RCC 7860 (cell line): ENCODE measurements around the gene ALDH1A1.

Source experiments
- DNase-seq: peaks from one replicate; pipeline ENCODE4 v3.0.0-alpha.2; 2015; ENCODE audit warnings: low spot score
- FAIRE-seq: peaks from 2 replicates; lab custom pipeline; 2012; peaks lifted over from hg19 to GRCh38; lab: Jason Lieb, UNC

ALDH1A1 gene

GRCh38 chr9:72952914-72953313 lies at the start of gene ALDH1A1:
Gene ALDH1A1, minus strand, starts transcription at chr9:72953053. Its CDS starts 53 bp downstream, at chr9:72953000.
- FAIRE-seq, result peak; percentile 90
- peak; percentile 47 for DNase-seq

GRCh38 chr9:73001860-73002259 lies 49.0 kb upstream of the ALDH1A1 start:
- no peak for DNase-seq
- FAIRE-seq, result no peak

GRCh38 chr9:72998363-72998762 lies 45.5 kb upstream of the ALDH1A1 start:
- FAIRE-seq (no peak), DNase-seq (no peak)

GRCh38 chr9:72997387-72997995 lies 44.6 kb upstream of the ALDH1A1 start:
- FAIRE-seq (no peak), DNase-seq (no peak)

- DNase-seq, result no peak
- FAIRE-seq, result no peak
Measured at GRCh38 chr9:72996684-72997314, 43.9 kb upstream of the ALDH1A1 start.

- no peak for DNase-seq
- FAIRE-seq, result no peak
Measured at GRCh38 chr9:72996114-72996513, 43.3 kb upstream of the ALDH1A1 start.

- DNase-seq, result no peak
- FAIRE-seq, result no peak
Measured at GRCh38 chr9:72995131-72996024, 42.5 kb upstream of the ALDH1A1 start.

GRCh38 chr9:72991772-72992171 lies 38.9 kb upstream of the ALDH1A1 start:
- no peak for DNase-seq
- peak; percentile 56 for FAIRE-seq

- no peak for DNase-seq
- no peak for FAIRE-seq
Measured at GRCh38 chr9:72990397-72991182, 37.7 kb upstream of the ALDH1A1 start.

GRCh38 chr9:72986522-72987116 lies 33.8 kb upstream of the ALDH1A1 start:
- DNase-seq, result no peak
- FAIRE-seq, result no peak

- DNase-seq (no peak), FAIRE-seq (no peak)
Measured at GRCh38 chr9:72985746-72986145, 32.9 kb upstream of the ALDH1A1 start.

- FAIRE-seq (no peak), DNase-seq (no peak)
Measured at GRCh38 chr9:72984991-72985390, 32.1 kb upstream of the ALDH1A1 start.

- no peak for DNase-seq
- no peak for FAIRE-seq
Measured at GRCh38 chr9:72984226-72984947, 31.5 kb upstream of the ALDH1A1 start.

- peak; percentile 100 for FAIRE-seq
Measured at GRCh38 chr9:72983512-72984225, 30.8 kb upstream of the ALDH1A1 start.

GRCh38 chr9:72983056-72983455 lies 30.2 kb upstream of the ALDH1A1 start:
- FAIRE-seq (no peak), DNase-seq (no peak)

More at GRCh38 chr9:72983512-72984225, 30.8 kb upstream of the ALDH1A1 start:
- peak; percentile 92 for DNase-seq

- FAIRE-seq (no peak), DNase-seq (peak; percentile 53)
Measured at GRCh38 chr9:72982146-72982799, 29.4 kb upstream of the ALDH1A1 start.

GRCh38 chr9:72981433-72981832 lies 28.6 kb upstream of the ALDH1A1 start:
- no peak for FAIRE-seq
- no peak for DNase-seq

GRCh38 chr9:72980600-72981265 lies 27.9 kb upstream of the ALDH1A1 start:
- FAIRE-seq (no peak), DNase-seq (no peak)
